Mesendoderm (in vitro differentiated cells): ENCODE measurements around the gene DFFB.
A peak's percentile ranks its signal among the peaks of the same experiment; 100 is the strongest.

ENCODE experiments used
- DNase-seq: peaks from one replicate; pipeline ENCODE4 v3.0.0; 2013
- H2AK5ac ChIP-seq: 2 replicates; pipeline ENCODE4 v1.6.1; 2013; ENCODE audit warnings: low read length, inconsistent platforms
- H2BK120ac ChIP-seq: 2 replicates; pipeline ENCODE4 v1.6.1; 2013; ENCODE audit warnings: low read depth, mild to moderate bottlenecking, low read length, moderate library complexity, mixed read lengths
- H2BK15ac ChIP-seq: replicated peaks from 2 replicates; pipeline ENCODE4 v1.6.1; 2013; ENCODE audit warnings: low read depth, mild to moderate bottlenecking, moderate library complexity
- H2BK5ac ChIP-seq: 2 replicates; pipeline ENCODE4 v1.6.1; 2013; ENCODE audit warnings: low read length, inconsistent platforms
- H3K18ac ChIP-seq: 2 replicates; pipeline ENCODE4 v1.6.1; 2013; ENCODE audit warnings: mild to moderate bottlenecking, low read length, mixed read lengths
- H3K23ac ChIP-seq: one replicate; pipeline ENCODE4 v1.6.1; 2013; ENCODE audit warnings: low read length
- H3K27ac ChIP-seq: 2 replicates; pipeline ENCODE4 v1.5.1; 2013; ENCODE audit warnings: low read depth, mild to moderate bottlenecking, inconsistent platforms, low read length, moderate library complexity
- H3K27me3 ChIP-seq: 2 replicates; pipeline ENCODE4 v1.6.1; 2013; ENCODE audit warnings: low read length, control low read depth, mild to moderate bottlenecking, inconsistent platforms; ENCODE audit not compliant: insufficient read depth, poor library complexity
- H3K36me3 ChIP-seq: 2 replicates; pipeline ENCODE4 v1.6.1; 2013; ENCODE audit warnings: low read length, inconsistent platforms; ENCODE audit not compliant: control insufficient read depth, insufficient read depth
- H3K4ac ChIP-seq: one replicate; pipeline ENCODE4 v1.6.1; 2013; ENCODE audit warnings: low read depth, mild to moderate bottlenecking, low read length, moderate library complexity
- H3K4me1 ChIP-seq: 2 replicates; pipeline ENCODE4 v1.6.1; 2013; ENCODE audit warnings: low read depth, low read length, inconsistent platforms; ENCODE audit not compliant: control insufficient read depth
- H3K4me2 ChIP-seq: 2 replicates; pipeline ENCODE4 v1.6.1; 2013; ENCODE audit warnings: low read length
- H3K4me3 ChIP-seq: 2 replicates; pipeline ENCODE4 v1.5.1; 2013; ENCODE audit warnings: mild to moderate bottlenecking, low read length
- H3K56ac ChIP-seq: one replicate; pipeline ENCODE4 v1.6.1; 2013; ENCODE audit warnings: low read length
- H3K79me1 ChIP-seq: 2 replicates; pipeline ENCODE4 v1.6.1; 2013; ENCODE audit warnings: low read length, inconsistent platforms
- H3K79me2 ChIP-seq: 2 replicates; pipeline ENCODE4 v1.6.1; 2013; ENCODE audit warnings: mild to moderate bottlenecking, low read length; ENCODE audit not compliant: control insufficient read depth, insufficient read depth
- H3K9ac ChIP-seq: 2 replicates; pipeline ENCODE4 v1.6.1; 2013; ENCODE audit warnings: low read length, inconsistent platforms
- H4K5ac ChIP-seq: one replicate; pipeline ENCODE4 v1.6.1; 2013; ENCODE audit warnings: low read length
- H4K8ac ChIP-seq: one replicate; pipeline ENCODE4 v1.6.1; 2013; ENCODE audit warnings: low read depth, mild to moderate bottlenecking, control low read depth, low read length, moderate library complexity
- WGBS: extraction: QIAGEN DNeasy Blood & Tissue Kit; methylation state at CpG from one replicate; pipeline ENCODE4 v1.1.7; 2013; ENCODE audit warnings: low lambda C conversion rate, missing lambda C conversion rate; ENCODE audit not compliant: insufficient coverage; ENCODE audit errors: extremely low coverage; 5-methylcytosine and 5-hydroxymethylcytosine counted together

DFFB gene

DNA sequence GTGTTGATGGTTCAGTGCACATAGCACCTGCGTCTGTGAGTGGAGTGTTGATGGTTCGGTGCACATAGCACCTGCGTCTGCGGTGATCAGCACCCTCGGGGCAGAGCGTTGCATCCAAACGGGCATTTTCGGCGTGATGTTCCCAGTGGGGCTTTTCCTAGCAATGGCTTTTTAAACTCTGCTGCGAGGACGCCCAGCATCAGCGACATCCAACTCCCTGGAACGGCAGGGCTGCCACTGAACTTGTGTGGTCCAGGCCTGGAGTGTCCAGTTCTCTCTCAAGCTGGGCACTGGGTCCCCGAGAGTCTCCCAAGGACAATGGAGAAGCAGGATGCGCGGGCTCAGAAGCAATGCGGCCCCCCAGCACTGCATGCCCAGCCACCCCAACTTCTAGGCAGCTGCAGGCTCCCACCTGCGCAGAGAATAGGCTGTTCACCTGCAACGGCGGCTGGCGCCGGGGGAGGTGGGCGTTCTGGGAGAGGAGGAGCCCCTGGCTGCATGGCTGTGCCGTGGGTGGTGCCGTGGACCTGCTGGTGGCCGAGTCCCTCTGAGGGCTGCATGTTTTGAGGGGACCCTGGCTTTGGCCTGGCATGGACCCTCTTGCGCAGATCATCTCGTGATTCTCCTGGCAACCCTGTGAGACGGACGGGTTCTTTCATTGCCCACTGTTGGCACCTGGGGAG is 52.9 kb downstream of the DFFB start:
- H3K4ac ChIP-seq = no peak overlapping the region
- peaks cover 2% of the 10 kb centered on the region for H3K4me1 ChIP-seq
- no peak overlapping the region for H3K56ac ChIP-seq
- H2AK5ac ChIP-seq = no peak overlapping the region
- H3K18ac ChIP-seq = no peak overlapping the region
- DNase-seq = no peak
- H3K27me3 ChIP-seq = no peaks in the 10 kb centered on the region
- H3K79me2 ChIP-seq = no peaks in the 10 kb centered on the region
- H2BK15ac ChIP-seq = no peak overlapping the region
- no peaks in the 10 kb centered on the region for H3K79me1 ChIP-seq
- H3K36me3 ChIP-seq = no peaks in the 10 kb centered on the region
- no peak overlapping the region for H3K27ac ChIP-seq
- H3K4me2 ChIP-seq = no peak overlapping the region
- H4K5ac ChIP-seq = no peak overlapping the region
- H3K4me3 ChIP-seq = no peak overlapping the region
- H2BK120ac ChIP-seq = no peak overlapping the region
- no peak overlapping the region for H3K23ac ChIP-seq
- no peak overlapping the region for H3K9ac ChIP-seq
- no peak overlapping the region for H4K8ac ChIP-seq
- H2BK5ac ChIP-seq = no peak overlapping the region
- WGBS = no CpG with 5 or more reads among the region's 30 CpGs

DNA sequence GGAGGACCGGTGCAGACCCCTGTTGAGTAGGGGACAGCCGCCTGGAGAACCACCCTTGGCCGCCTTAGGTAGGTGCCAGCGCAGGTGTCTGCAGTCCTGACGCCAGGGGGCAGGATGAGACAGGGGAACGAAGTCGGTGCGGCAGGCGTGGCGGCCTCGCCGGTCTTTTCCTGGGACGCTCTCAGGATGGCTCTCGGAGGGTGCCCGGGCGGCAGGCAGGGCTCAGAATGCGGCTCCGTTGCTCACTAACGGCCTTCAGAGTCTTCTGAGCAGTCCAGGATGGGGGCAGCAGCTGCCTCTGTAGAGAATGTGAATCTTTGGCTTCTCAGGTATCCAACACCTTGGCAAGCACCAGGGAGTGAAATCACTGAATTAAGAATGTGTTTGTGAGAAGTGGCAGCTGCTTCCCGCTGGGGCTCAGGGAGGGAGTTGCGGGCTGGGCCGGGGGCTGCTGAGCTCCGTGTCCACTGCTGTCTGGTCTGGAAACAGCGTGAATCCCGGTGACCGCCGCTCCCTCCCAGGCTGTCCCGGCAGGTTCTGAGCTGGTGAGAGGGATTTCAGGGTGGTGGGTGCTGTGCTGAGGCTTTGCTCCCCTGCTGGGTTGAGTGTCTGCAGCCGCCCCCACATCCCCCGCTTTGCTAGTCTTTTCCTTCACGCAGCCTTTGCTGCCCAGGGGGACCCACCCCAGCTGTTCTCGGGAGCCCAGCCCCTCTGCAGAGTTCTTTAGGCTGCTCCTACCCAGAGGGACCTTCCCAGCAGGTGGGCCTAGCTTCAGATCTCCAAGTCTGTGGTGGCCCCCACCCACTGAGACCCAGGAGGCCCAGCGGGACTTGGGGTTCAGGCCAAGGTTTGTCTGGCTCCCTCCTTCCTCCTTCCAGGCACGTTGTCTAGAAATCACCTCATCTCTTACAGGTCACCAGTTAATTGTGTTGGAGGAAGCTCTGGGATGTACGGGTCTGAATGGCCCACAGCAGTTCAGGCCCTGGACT is 53.9 kb downstream of the DFFB start:
- Histone ChIP-seq H3K4me2 (peak overlapping the region; percentile 11), H3K4me1 (peaks cover 2% of the 10 kb centered on the region), H3K79me1 (no peaks in the 10 kb centered on the region), H3K56ac (peak overlapping the region; percentile 62), H3K27ac (no peak overlapping the region), H2BK15ac (no peak overlapping the region), H3K4ac (no peak overlapping the region), H3K23ac (no peak overlapping the region), H3K27me3 (no peaks in the 10 kb centered on the region), H2BK5ac (no peak overlapping the region), H3K9ac (peak overlapping the region; percentile 11), H3K79me2 (no peaks in the 10 kb centered on the region), H4K8ac (no peak overlapping the region), H2AK5ac (no peak overlapping the region), H3K18ac (no peak overlapping the region), H2BK120ac (no peak overlapping the region), H3K4me3 (no peak overlapping the region), H3K36me3 (no peaks in the 10 kb centered on the region), H4K5ac (no peak overlapping the region)
- WGBS = no CpG with 5 or more reads among the region's 35 CpGs
- DNase-seq = peak; percentile 88

DNA sequence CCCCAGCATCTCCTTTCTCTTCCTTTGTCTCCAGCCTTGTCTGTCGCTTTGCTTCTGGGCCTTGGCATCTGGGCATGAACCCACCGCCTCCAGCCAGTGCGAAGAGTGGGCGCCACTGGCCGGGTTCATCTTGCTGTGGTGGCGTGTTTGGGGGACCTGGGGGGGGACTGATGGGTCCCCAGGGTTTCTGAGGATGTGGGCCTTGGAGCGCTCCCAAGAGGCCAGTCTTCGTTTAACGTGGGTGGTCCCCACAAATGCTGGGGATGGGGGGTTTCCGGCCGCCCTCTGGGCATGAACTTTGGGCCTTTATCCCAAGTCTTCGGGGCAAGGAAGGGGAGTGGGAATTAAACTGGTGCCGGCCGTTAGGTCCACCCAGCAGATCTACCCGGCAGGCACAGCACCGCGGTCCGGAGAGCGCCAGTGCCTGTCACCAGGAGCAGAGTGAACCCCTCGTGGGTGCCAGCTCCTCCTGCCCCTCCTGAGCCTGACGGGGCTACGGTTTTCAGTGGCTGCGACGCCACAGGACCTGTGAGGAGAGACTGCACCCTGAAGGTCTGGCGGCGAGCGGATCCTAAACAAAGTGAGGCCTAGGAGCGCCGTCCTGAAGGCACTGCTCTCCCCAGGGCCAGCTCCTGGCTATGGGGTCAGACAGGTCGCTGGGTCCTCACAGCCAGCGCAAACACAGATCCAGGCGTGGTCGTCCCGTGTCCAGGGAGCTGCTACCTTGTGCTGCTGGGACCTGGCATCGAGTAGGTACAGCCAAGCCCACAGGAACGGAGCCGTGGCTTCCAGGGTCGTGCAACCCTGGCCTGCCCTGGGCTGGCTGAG is 54.9 kb downstream of the DFFB start:
- H3K79me1 ChIP-seq = no peaks in the 10 kb centered on the region
- no peak overlapping the region for H3K23ac ChIP-seq
- H3K27me3 ChIP-seq = no peaks in the 10 kb centered on the region
- no peak overlapping the region for H2BK5ac ChIP-seq
- H2AK5ac ChIP-seq = no peak overlapping the region
- no peak overlapping the region for H3K4me2 ChIP-seq
- H3K4ac ChIP-seq = no peak overlapping the region
- no peak overlapping the region for H3K9ac ChIP-seq
- H2BK15ac ChIP-seq = no peak overlapping the region
- H4K8ac ChIP-seq = no peak overlapping the region
- H4K5ac ChIP-seq = no peak overlapping the region
- H3K36me3 ChIP-seq = no peaks in the 10 kb centered on the region
- no peak overlapping the region for H2BK120ac ChIP-seq
- H3K18ac ChIP-seq = no peak overlapping the region
- whole genome bisulfite sequencing = no CpG with 5 or more reads among the region's 38 CpGs
- DNase-seq = no peak
- no peak overlapping the region for H3K27ac ChIP-seq
- no peak overlapping the region for H3K56ac ChIP-seq
- H3K79me2 ChIP-seq = no peaks in the 10 kb centered on the region
- no peak overlapping the region for H3K4me3 ChIP-seq
- H3K4me1 ChIP-seq = peaks cover 2% of the 10 kb centered on the region

DNA sequence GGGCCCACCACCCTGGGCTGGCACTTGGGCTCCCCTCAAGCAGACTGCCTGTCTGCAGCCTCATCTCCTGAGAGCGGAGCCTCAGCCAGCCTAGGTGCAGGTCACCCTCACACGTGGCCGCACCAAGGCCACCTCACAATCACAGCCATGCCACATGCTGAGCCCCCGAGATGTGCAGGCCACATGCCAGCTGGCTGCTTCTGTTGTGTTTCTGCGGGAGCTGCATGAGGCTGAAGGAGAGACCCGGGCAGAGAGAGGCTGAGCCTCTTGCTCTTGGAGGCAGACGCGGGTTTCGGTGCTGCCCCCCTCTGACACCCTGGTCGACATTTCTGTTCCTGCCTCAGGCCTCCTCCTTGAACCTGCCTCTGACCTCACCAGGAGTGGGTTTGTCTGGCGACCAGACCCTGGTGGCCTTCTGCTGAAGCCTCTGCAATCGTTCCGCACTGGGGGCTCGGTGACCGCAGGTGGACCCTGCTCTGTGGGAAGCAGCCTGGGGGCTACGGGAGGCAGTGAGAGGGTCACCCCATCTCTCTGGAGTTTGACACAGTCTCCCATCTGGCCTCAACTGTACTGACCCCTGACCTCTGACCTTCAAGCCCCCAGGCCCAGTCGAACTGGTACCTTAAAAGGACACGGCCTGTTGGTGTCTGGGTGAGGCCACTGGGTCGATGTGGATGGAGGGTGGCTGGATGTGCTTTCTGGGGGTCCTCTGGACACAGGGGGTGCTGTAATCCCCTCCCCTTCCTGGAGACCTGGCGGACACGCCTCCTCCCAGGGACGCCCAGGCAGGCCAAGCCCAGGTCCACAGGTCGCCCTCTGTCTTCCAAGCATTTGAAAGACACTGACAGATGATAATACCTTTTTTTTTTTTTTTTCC is 55.8 kb downstream of the DFFB start:
- Histone ChIP-seq H3K56ac (no peak overlapping the region), H2BK15ac (no peak overlapping the region), H4K8ac (no peak overlapping the region), H3K36me3 (no peaks in the 10 kb centered on the region), H2BK5ac (no peak overlapping the region), H3K79me1 (no peaks in the 10 kb centered on the region), H3K23ac (no peak overlapping the region), H3K4me2 (no peak overlapping the region), H3K9ac (no peak overlapping the region), H2BK120ac (no peak overlapping the region), H3K79me2 (no peaks in the 10 kb centered on the region), H2AK5ac (no peak overlapping the region), H3K4me1 (peaks cover 2% of the 10 kb centered on the region), H3K4me3 (no peak overlapping the region), H3K27ac (no peak overlapping the region), H3K27me3 (no peaks in the 10 kb centered on the region), H4K5ac (no peak overlapping the region), H3K4ac (no peak overlapping the region), H3K18ac (no peak overlapping the region)
- no CpG with 5 or more reads among the region's 23 CpGs for WGBS
- DNase-seq = peak; percentile 27

DNA sequence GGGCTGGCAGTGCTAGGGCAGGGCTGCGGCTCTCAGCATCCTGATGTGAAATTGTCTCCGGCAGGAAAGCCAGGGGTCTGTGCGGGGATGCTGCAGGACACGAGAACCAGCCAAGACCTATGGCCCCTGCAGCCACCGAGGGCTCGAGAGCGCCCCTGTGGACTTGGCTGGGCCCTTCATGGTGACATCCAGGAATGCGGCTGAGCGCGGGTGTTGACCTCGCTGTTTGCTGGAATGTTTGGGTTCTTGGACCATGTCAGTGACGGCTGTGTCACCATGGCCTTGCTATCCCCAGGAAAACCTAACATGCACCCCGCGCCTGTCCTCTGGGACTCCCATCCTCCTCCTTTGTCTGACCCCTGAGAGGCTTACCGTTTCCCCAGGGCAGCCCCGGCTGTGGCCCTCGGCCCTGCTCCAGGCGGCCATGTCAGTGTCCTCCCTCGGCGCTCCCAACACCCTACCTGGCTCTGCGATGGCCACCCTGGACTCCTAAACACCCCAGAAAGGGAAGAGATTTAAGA is 57.1 kb downstream of the DFFB start:
- H2BK120ac ChIP-seq = no peak overlapping the region
- H3K4me2 ChIP-seq = no peak overlapping the region
- H3K56ac ChIP-seq = no peak overlapping the region
- DNase-seq = no peak
- WGBS = no CpG with 5 or more reads among the region's 21 CpGs
- no peaks in the 10 kb centered on the region for H3K79me2 ChIP-seq
- H2AK5ac ChIP-seq = no peak overlapping the region
- H4K8ac ChIP-seq = no peak overlapping the region
- H2BK5ac ChIP-seq = no peak overlapping the region
- peaks cover 2% of the 10 kb centered on the region for H3K4me1 ChIP-seq
- H3K27me3 ChIP-seq = no peaks in the 10 kb centered on the region
- H3K18ac ChIP-seq = no peak overlapping the region
- H3K79me1 ChIP-seq = no peaks in the 10 kb centered on the region
- H3K27ac ChIP-seq = no peak overlapping the region
- H3K23ac ChIP-seq = no peak overlapping the region
- no peaks in the 10 kb centered on the region for H3K36me3 ChIP-seq
- no peak overlapping the region for H4K5ac ChIP-seq
- H3K4ac ChIP-seq = no peak overlapping the region
- H3K4me3 ChIP-seq = no peak overlapping the region
- no peak overlapping the region for H2BK15ac ChIP-seq
- H3K9ac ChIP-seq = no peak overlapping the region
